HepG2 (cell line): ENCODE measurements around the gene MIB2. TPM values are rescaled to one million over a fixed set of nuclear protein-coding genes. Genes with fewer than 3 reads are reported as not detected.
"Not testable (repeated sequence)": the region's sequence is repeated elsewhere in the genome, so short reads cannot be mapped to it uniquely, and the experiment has no call there.

ENCODE experiments used
- ATAC-seq: fragments of 200-7000 bp; cut with Tn5 transposase; 3 replicates; pipeline ENCODE4 v1.9.1; 2020; ENCODE audit warnings: mild to moderate bottlenecking, moderate library complexity
- BruUV-seq: library from RNA; stranded (reverse); fragments of 400-500 nt; replicated peaks from 2 replicates; lab custom pipeline; 2021; lab: Mats Ljungman, UMichigan
- CTCF ChIA-PET: fragments of 300-600 bp; formaldehyde crosslinking; extraction: SDS; loops from one replicate; lab custom pipeline; 2021; ENCODE audit warnings: low total read pairs, inconsistent platforms, low intra/inter-chr PET ratio; lab: Yijun Ruan, JAX
- POLR2A ChIA-PET: fragments of 350-600 bp; sonication (Branson Sonifier 250); formaldehyde crosslinking; loops from one replicate; lab custom pipeline; 2020; ENCODE audit warnings: antibody characterized with exemption, inconsistent platforms; lab: Yijun Ruan, JAX
- DNase-seq: peaks from one replicate; pipeline ENCODE4 v3.0.0-alpha.2; 2015; ENCODE audit warnings: low spot score
- FAIRE-seq: peaks from 3 replicates; lab custom pipeline; 2011; peaks lifted over from hg19 to GRCh38; lab: Jason Lieb, UNC
- H2AFZ ChIP-seq: one replicate; pipeline ENCODE4 v1.6.1; 2011; ENCODE audit warnings: low read length, inconsistent platforms
- H3K27ac ChIP-seq: fragments of 300-600 bp; 3 replicates; pipeline ENCODE4 v1.8.0; 2011; ENCODE audit warnings: mixed run types, mild to moderate bottlenecking, mixed read lengths, low read length, inconsistent platforms; ENCODE audit not compliant: insufficient read depth; ENCODE audit errors: extremely low read length
- H3K27me3 ChIP-seq, 2 experiments: fragments of 200-600 bp in 1 of 2; 2 replicates in 1 of 2; 3 replicates in 1 of 2; pipeline versions ENCODE4 v1.6.0 to v1.8.0; 2011; ENCODE audit warnings: low read length in 2 of 2, mild to moderate bottlenecking in 2 of 2, moderate library complexity in 2 of 2, inconsistent platforms in 1 of 2; ENCODE audit not compliant: insufficient read depth in 2 of 2, control insufficient read depth in 1 of 2
- H3K36me3 ChIP-seq, 2 experiments: fragments of 200-600 bp in 1 of 2; replicated peaks in 1 of 2; 2 replicates in 1 of 2; 3 replicates in 1 of 2; pipeline versions ENCODE4 v1.5.1 to v1.8.0; 2011; ENCODE audit warnings: low read length in 2 of 2, inconsistent platforms in 1 of 2; ENCODE audit not compliant: insufficient read depth in 2 of 2, control insufficient read depth in 1 of 2
- H3K4me1 ChIP-seq: 2 replicates; pipeline ENCODE4 v1.5.1; 2012; ENCODE audit warnings: low read length, inconsistent platforms; ENCODE audit not compliant: insufficient read depth
- H3K4me2 ChIP-seq: 2 replicates; pipeline ENCODE4 v1.6.0; 2011; ENCODE audit warnings: low read depth, low read length, inconsistent platforms
- H3K4me3 ChIP-seq, 3 experiments: fragments of 200-600 bp in 1 of 3; sonication (generic), shearing (Covaris generic) in 1 of 3; replicated peaks in 1 of 3; 2 replicates each; pipeline ENCODE4 v1.5.1; 2011 to 2016; ENCODE audit warnings: low read length in 3 of 3, inconsistent platforms in 2 of 3, low read depth in 2 of 3, mild to moderate bottlenecking in 2 of 3, control low read depth in 1 of 3, mixed read lengths in 1 of 3; ENCODE audit not compliant: insufficient read depth in 1 of 3
- H3K79me2 ChIP-seq: one replicate; pipeline ENCODE4 v1.6.1; 2011; ENCODE audit warnings: low read length, inconsistent platforms; ENCODE audit not compliant: insufficient read depth
- H3K9ac ChIP-seq: 2 replicates; pipeline ENCODE4 v1.6.0; 2011; ENCODE audit warnings: mild to moderate bottlenecking, low read depth, low read length, inconsistent platforms; ENCODE audit not compliant: insufficient read depth
- H3K9me3 ChIP-seq: 2 replicates; pipeline ENCODE4 v1.5.1; 2012; ENCODE audit warnings: mild to moderate bottlenecking, low read length
- H4K20me1 ChIP-seq: 2 replicates; pipeline ENCODE4 v1.6.0; 2011; ENCODE audit warnings: inconsistent platforms, mild to moderate bottlenecking, low read length, moderate library complexity; ENCODE audit not compliant: insufficient read depth
- AHR ChIP-seq: IDR thresholded peaks from 2 replicates; pipeline ENCODE4 v1.6.1; 2018; ENCODE audit warnings: missing genetic modification reagents, missing compliant biosample characterization
- HMGA1 ChIP-seq: sonication (generic); formaldehyde crosslinking; conservative IDR thresholded peaks from 2 replicates; pipeline ENCODE4 v1.4.0; 2020; ENCODE audit warnings: missing genetic modification reagents
- JARID2 ChIP-seq: sonication (generic); formaldehyde crosslinking; IDR thresholded peaks from 2 replicates; pipeline ENCODE4 v1.8.1; 2023; ENCODE audit warnings: missing genetic modification reagents, inconsistent platforms; ENCODE audit not compliant: insufficient replicate concordance
- NAIF1 ChIP-seq: sonication (generic); formaldehyde crosslinking; IDR thresholded peaks from 2 replicates; pipeline ENCODE4 v1.5.0; 2020; ENCODE audit warnings: mild to moderate bottlenecking, missing genetic modification reagents, borderline replicate concordance
- RNF2 ChIP-seq: fragments of 450-650 bp; conservative IDR thresholded peaks from 2 replicates; pipeline ENCODE4 v1.6.1; 2016; ENCODE audit warnings: low read depth
- STAT5B ChIP-seq: sonication (generic); formaldehyde crosslinking; IDR thresholded peaks from 2 replicates; pipeline ENCODE4 v1.4.0; 2020; ENCODE audit warnings: missing genetic modification reagents
- ZFYVE20 ChIP-seq: sonication (generic); formaldehyde crosslinking; IDR thresholded peaks from 2 replicates; pipeline ENCODE4 v1.8.0; 2023; ENCODE audit warnings: low read depth, mild to moderate bottlenecking, moderate library complexity, missing genetic modification reagents, borderline replicate concordance
- ZNF382 ChIP-seq: sonication (generic); formaldehyde crosslinking; IDR thresholded peaks from 2 replicates; pipeline ENCODE4 v1.5.0; 2020; ENCODE audit warnings: missing genetic modification reagents, mild to moderate bottlenecking, borderline replicate concordance
- ZNF512 ChIP-seq: sonication (generic); formaldehyde crosslinking; IDR thresholded peaks from 2 replicates; pipeline ENCODE4 v1.4.0; 2020; ENCODE audit warnings: mild to moderate bottlenecking, missing genetic modification reagents
- WGBS: methylation state at CpG from one replicate; pipeline ENCODE4 v1.1.6; 2017; ENCODE audit warnings: low lambda C conversion rate; 5-methylcytosine and 5-hydroxymethylcytosine counted together
- in situ Hi-C: cut with HindIII; loops from 2 replicates; pipeline ENCODE4 v1.10.0; 2017; ENCODE audit warnings: low pct_unique_long_range_greater_than_20kb; ENCODE audit not compliant: extremely low pct_ligation_motif_present
- intact Hi-C: fragments of 100-400 bp; cut with micrococcal nuclease; formaldehyde crosslinking; loops from one replicate; pipeline ENCODE4 v1.10.0; 2022; ENCODE audit not compliant: unreplicated experiment
- polyA plus RNA-seq, 8 experiments: library from polyadenylated mRNA; depleted of rRNA in 3 of 8; stranded (reverse) in 7 of 8; unstranded in 1 of 8; fragments of >200 nt; fragmentation: Illumina TruSeq in 4 of 8; extraction: Trizol in 4 of 8; gene quantifications; 2 replicates each; pipeline versions ENCODE4 v1.2.1 to v1.2.3, GENCODE V29; 2011 to 2016; ENCODE audit warnings: low read depth in 4 of 8, missing spikeins in 1 of 8, mixed read lengths in 1 of 8; ENCODE audit not compliant: insufficient read depth in 1 of 8
- total RNA-seq, 5 experiments: library from RNA; depleted of rRNA; stranded (reverse); fragments of >200 nt; fragmentation: Illumina TruSeq; extraction: Trizol; gene quantifications; 2 replicates each; pipeline ENCODE4 v1.2.3, GENCODE V29; 2016; ENCODE audit warnings: low read depth in 1 of 5

Gene MIB2
- total and polyA plus RNA-seq, 2 of the 13 experiments (the other 11 are each of a cell fraction or from before 2014, with no cell fraction given): 19.9 to 30.4 TPM

GRCh38 chr1:1594602-1595260, 20.6 kb upstream of the MIB2 start (continued):
- no peak for TF ChIP-seq ZNF512
- no peak for TF ChIP-seq ZNF382 (CRISPR knock-in tag)
- no peak for TF ChIP-seq STAT5B (CRISPR knock-in tag)
- TF ChIP-seq AHR: no peak
- TF ChIP-seq RNF2: no peak
- no peak for TF ChIP-seq NAIF1 (CRISPR knock-in tag)
- TF ChIP-seq ZFYVE20 (CRISPR knock-in tag): no peak
- no peak for TF ChIP-seq HMGA1
- TF ChIP-seq JARID2 (CRISPR knock-in tag): no peak

GRCh38 chr1:1595341-1595740, 20.0 kb upstream of the MIB2 start:
- CTCF ChIA-PET, H3K36me3 ChIP-seq, BruUV-seq, FAIRE-seq, H3K9me3 ChIP-seq, H3K9ac ChIP-seq, POLR2A ChIA-PET, H2AFZ ChIP-seq, in situ Hi-C loops, H4K20me1 ChIP-seq, DNase-seq, ATAC-seq, H3K4me3 ChIP-seq, H3K79me2 ChIP-seq, intact Hi-C loops, H3K4me2 ChIP-seq, H3K27ac ChIP-seq: not testable (repeated sequence)
- peaks cover 22% of the 10 kb centered on the region for H3K4me1 ChIP-seq
- WGBS: 11% methylated on average over 2 of the region's 2 CpGs
- peaks cover 10 to 33% of the 10 kb centered on the region in 2 experiments; a peak in 4 of 5 replicates for H3K27me3 ChIP-seq
